Right atrium auricular region (tissue), 2 donors: ENCODE results near the gene DGKD. TPM values are rescaled to one million over a fixed set of nuclear protein-coding genes. Genes with fewer than 3 reads are reported as not detected.

Experiments used
- DNase-seq: peaks from one replicate; pipeline ENCODE4 v3.0.0-alpha.2; 2019; ENCODE audit warnings: low spot score
- H3K27ac ChIP-seq, 2 donors: fragments of 200-600 bp; sonication (generic); 1 replicate in 1 of 2; 2 replicates in 1 of 2; pipeline ENCODE4 v1.5.1; 2016 to 2019
- H3K27me3 ChIP-seq, 2 donors: fragments of 200-600 bp; sonication (generic); one replicate each; pipeline versions ENCODE4 v1.5.1 to v1.6.0; 2017 to 2019
- H3K36me3 ChIP-seq: fragments of 200-600 bp; sonication (generic); one replicate; pipeline ENCODE4 v1.5.1; 2016
- H3K4me1 ChIP-seq, 2 donors: fragments of 200-600 bp; sonication (generic); one replicate each; pipeline versions ENCODE4 v1.5.1 to v1.6.0; 2017 to 2019
- H3K4me3 ChIP-seq, 2 donors: fragments of 200-600 bp; sonication (generic); 1 replicate in 1 of 2; 2 replicates in 1 of 2; pipeline ENCODE4 v1.5.1; 2017 to 2019; ENCODE audit warnings: mild to moderate bottlenecking in 1 of 2, moderate library complexity in 1 of 2
- H3K9me3 ChIP-seq, 2 donors: fragments of 200-600 bp; sonication (generic); one replicate each; pipeline ENCODE4 v1.5.1; 2019
- CTCF ChIP-seq, 2 donors: fragments of 200-600 bp; sonication (generic); IDR thresholded peaks; one replicate each; pipeline ENCODE4 v1.5.1; 2019; ENCODE audit warnings: antibody characterized with exemption in 2 of 2
- total RNA-seq, 2 donors: library from RNA; depleted of rRNA; stranded (reverse); fragments of >200 nt; gene quantifications; one replicate each; pipeline ENCODE4 v1.1.0, GENCODE V29; 2016

Gene DGKD
- total RNA-seq, 2 donors from 2014 or later, result 18.4 to 40.1 TPM

GRCh38 chr2:233464056-233464455 is 109.8 kb downstream of the DGKD start:
- peaks cover 86% of the 10 kb centered on the region for H3K36me3 ChIP-seq
- no peak for TF ChIP-seq CTCF (IDR thresholded peaks at IDR 0.05)
- no peak overlapping the region for H3K4me3 ChIP-seq
- no peaks in the 10 kb centered on the region for H3K9me3 ChIP-seq
- DNase-seq, result no peak
- no peaks in the 10 kb centered on the region for H3K27me3 ChIP-seq
- H3K27ac ChIP-seq, result no peak overlapping the region
- peaks cover 0 to under 1% of the 10 kb centered on the region in 2 donors for H3K4me1 ChIP-seq

GRCh38 chr2:233464531-233465240 is 110.4 kb downstream of the DGKD start:
- peaks cover 0 to 7% of the 10 kb centered on the region in 2 donors for H3K4me1 ChIP-seq
- H3K4me3 ChIP-seq, result no peak overlapping the region
- H3K27me3 ChIP-seq, result no peaks in the 10 kb centered on the region
- H3K27ac ChIP-seq, result no peak overlapping the region
- TF ChIP-seq CTCF (IDR thresholded peaks at IDR 0.05), result no peak
- no peak for DNase-seq
- peaks cover 86% of the 10 kb centered on the region for H3K36me3 ChIP-seq
- H3K9me3 ChIP-seq, result no peaks in the 10 kb centered on the region

GRCh38 chr2:233466991-233467603 is 112.8 kb downstream of the DGKD start:
- no peak for TF ChIP-seq CTCF (IDR thresholded peaks at IDR 0.05)
- no peak for DNase-seq
- no peak overlapping the region for H3K27ac ChIP-seq
- H3K36me3 ChIP-seq, result peaks cover 70% of the 10 kb centered on the region
- H3K4me1 ChIP-seq, result peaks cover 0 to 17% of the 10 kb centered on the region in 2 donors
- H3K9me3 ChIP-seq, result no peaks in the 10 kb centered on the region
- no peaks in the 10 kb centered on the region for H3K27me3 ChIP-seq
- no peak overlapping the region for H3K4me3 ChIP-seq

GRCh38 chr2:233468047-233468740 is 113.9 kb downstream of the DGKD start:
- Histone ChIP-seq H3K9me3 (no peaks in the 10 kb centered on the region), H3K36me3 (peaks cover 67% of the 10 kb centered on the region), H3K27me3 (no peaks in the 10 kb centered on the region), H3K4me1 (peaks cover 0 to 17% of the 10 kb centered on the region in 2 donors), H3K27ac (no peak overlapping the region), H3K4me3 (no peak overlapping the region)
- DNase-seq, result no peak
- no peak for TF ChIP-seq CTCF (IDR thresholded peaks at IDR 0.05)

- H3K36me3 ChIP-seq, result peaks cover 64% of the 10 kb centered on the region
- no peak for TF ChIP-seq CTCF (IDR thresholded peaks at IDR 0.05)
- no peak for DNase-seq
These were observed 114.4 kb downstream of the DGKD start for GRCh38 chr2:233468741-233469110.

More at GRCh38 chr2:233468741-233469110, 114.4 kb downstream of the DGKD start:
- no peak overlapping the region for H3K4me3 ChIP-seq
- no peaks in the 10 kb centered on the region for H3K9me3 ChIP-seq
- H3K4me1 ChIP-seq, result peaks cover 0 to 17% of the 10 kb centered on the region in 2 donors
- H3K27me3 ChIP-seq, result no peaks in the 10 kb centered on the region
- peak overlapping the region in 1 of 2 donors; percentile 71 for H3K27ac ChIP-seq
